AG09319 (cell line): ENCODE measurements around the gene PTH.

Source experiments
- DNase-seq: peaks from one replicate; pipeline ENCODE4 v3.0.0-alpha.2; 2010; ENCODE audit warnings: low read depth; ENCODE audit errors: extremely low read depth
- CTCF ChIP-seq: IDR thresholded peaks from 2 replicates; pipeline ENCODE4 v1.5.1; 2011; ENCODE audit warnings: low read depth, mild to moderate bottlenecking, inconsistent platforms, low read length, moderate library complexity

PTH gene

GRCh38 chr11:13465909-13466371, 29.9 kb downstream of the PTH start:
- TF ChIP-seq CTCF: peak; percentile 63
- DNase-seq: no peak

GRCh38 chr11:13463779-13464290, 32.0 kb downstream of the PTH start:
- TF ChIP-seq CTCF: no peak

GRCh38 chr11:13462901-13463778, 32.7 kb downstream of the PTH start, which contains the start of gene BTBD10:
TSS of gene BTBD10 (minus strand) at chr11:13463222. CDS start at chr11:13445124, 18,098 bp downstream.
- DNase-seq: peak; percentile 85
- no peak for TF ChIP-seq CTCF

More at GRCh38 chr11:13463779-13464290, 32.0 kb downstream of the PTH start:
- no peak for DNase-seq

- no peak; the same call in 1 of the 2 replicates for TF ChIP-seq CTCF
- DNase-seq: no peak
These were observed 33.4 kb downstream of the PTH start for GRCh38 chr11:13462311-13462900.

GRCh38 chr11:13461291-13461690, 34.5 kb downstream of the PTH start:
- no peak for TF ChIP-seq CTCF
- no peak for DNase-seq

- DNase-seq: no peak
- TF ChIP-seq CTCF: no peak
These were observed 44.9 kb downstream of the PTH start for GRCh38 chr11:13450832-13451397.
